ENCODE results near the gene ST7. TPM values are rescaled to one million over a fixed set of nuclear protein-coding genes. Genes with fewer than 3 reads are reported as not detected.

ST7 gene
- total and polyA plus RNA-seq, 2 donors (not counting 1 experiment from before 2014, with no cell fraction given) = 2.3 to 4.6 TPM

DNA sequence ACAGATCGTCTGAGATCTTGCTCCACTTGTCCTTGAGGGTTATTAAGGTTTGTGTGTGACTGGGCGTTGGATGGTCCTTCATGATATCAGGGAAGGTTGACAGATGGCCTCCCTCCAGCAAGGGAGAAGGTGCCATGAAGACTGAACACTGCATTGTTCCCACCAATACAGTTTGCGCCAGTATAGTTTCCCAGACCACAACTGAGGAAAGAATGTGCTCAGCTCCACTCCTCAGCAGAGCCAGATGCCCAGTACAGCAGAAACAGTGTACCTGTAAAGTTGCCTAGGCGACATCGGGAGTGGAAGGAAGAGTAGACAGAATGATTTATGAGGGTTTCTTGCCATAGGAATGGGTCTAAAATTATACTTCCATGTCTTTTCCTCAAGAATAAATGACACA is 137.5 kb downstream of the ST7 start:
- Histone ChIP-seq H3K9me3 (ENCODE audit: control extremely low read depth in 1 of 3, control insufficient read depth in 2 of 3, insufficient read depth in 1 of 3, low read length in 2 of 3) (no peaks in the 10 kb centered on the region), H3K36me3 (replicated peaks in 1 of 2; ENCODE audit: control extremely low read depth in 1 of 2, control insufficient read depth in 1 of 2, extremely low read depth in 1 of 2, insufficient read depth in 2 of 2, low read length in 1 of 2) (no peaks in the 10 kb centered on the region), H3K4me2 (replicated peaks; ENCODE audit: low read depth, low read length, poor library complexity, severe bottlenecking) (no peak overlapping the region), H3K4me3 (ENCODE audit: control extremely low read depth in 1 of 5, extremely low read depth in 1 of 5, insufficient read depth in 1 of 5, low read depth in 2 of 5, low read length in 4 of 5) (no peak overlapping the region), H3K27me3 (replicated peaks in 1 of 4; ENCODE audit: control extremely low read depth in 1 of 4, control insufficient read depth in 3 of 4, insufficient read depth in 4 of 4, low read length in 3 of 4) (no peaks in the 10 kb centered on the region), H3K9ac (ENCODE audit: low read length) (no peak overlapping the region), H4K20me1 (ENCODE audit: control insufficient read depth, insufficient read depth, low read length, poor library complexity, severe bottlenecking) (no peaks in the 10 kb centered on the region), H3K79me2 (ENCODE audit: control insufficient read depth, insufficient read depth, low read length) (no peaks in the 10 kb centered on the region), H3K27ac (ENCODE audit: low read length in 2 of 2) (no peak overlapping the region), H3K4me1 (ENCODE audit: control insufficient read depth in 2 of 2, insufficient read depth in 2 of 2, low read length in 2 of 2) (no peaks in the 10 kb centered on the region), H2AFZ (ENCODE audit: insufficient read depth, low read depth, low read length, poor library complexity, severe bottlenecking) (no peak overlapping the region)
- DNase-seq (no peak), ATAC-seq (ENCODE audit: low read depth) (no peak)
- CTCF ChIA-PET = no interaction called here
- no peak overlapping the region for H3K27ac Mint-ChIP-seq
- H3K27me3 Mint-ChIP-seq = no peaks in the 10 kb centered on the region
- intact Hi-C loops (cut with micrococcal nuclease) = no loop called here
- H3K9me3 Mint-ChIP-seq (ENCODE audit: insufficient read depth) = no peaks in the 10 kb centered on the region
- WGBS (ENCODE audit: insufficient coverage) = 100% methylated on average over 1 of the region's 5 CpGs
- POLR2A ChIA-PET = no interaction called here
- peaks cover 7% of the 10 kb centered on the region for H3K4me1 Mint-ChIP-seq
- no peak overlapping the region for H3K4me3 Mint-ChIP-seq
- TF ChIP-seq, protein P1, sequence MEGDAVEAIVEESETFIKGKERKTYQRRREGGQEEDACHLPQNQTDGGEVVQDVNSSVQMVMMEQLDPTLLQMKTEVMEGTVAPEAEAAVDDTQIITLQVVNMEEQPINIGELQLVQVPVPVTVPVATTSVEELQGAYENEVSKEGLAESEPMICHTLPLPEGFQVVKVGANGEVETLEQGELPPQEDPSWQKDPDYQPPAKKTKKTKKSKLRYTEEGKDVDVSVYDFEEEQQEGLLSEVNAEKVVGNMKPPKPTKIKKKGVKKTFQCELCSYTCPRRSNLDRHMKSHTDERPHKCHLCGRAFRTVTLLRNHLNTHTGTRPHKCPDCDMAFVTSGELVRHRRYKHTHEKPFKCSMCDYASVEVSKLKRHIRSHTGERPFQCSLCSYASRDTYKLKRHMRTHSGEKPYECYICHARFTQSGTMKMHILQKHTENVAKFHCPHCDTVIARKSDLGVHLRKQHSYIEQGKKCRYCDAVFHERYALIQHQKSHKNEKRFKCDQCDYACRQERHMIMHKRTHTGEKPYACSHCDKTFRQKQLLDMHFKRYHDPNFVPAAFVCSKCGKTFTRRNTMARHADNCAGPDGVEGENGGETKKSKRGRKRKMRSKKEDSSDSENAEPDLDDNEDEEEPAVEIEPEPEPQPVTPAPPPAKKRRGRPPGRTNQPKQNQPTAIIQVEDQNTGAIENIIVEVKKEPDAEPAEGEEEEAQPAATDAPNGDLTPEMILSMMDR (IDR thresholded peaks at IDR 0.05) = no peak
- no peak for TF ChIP-seq EZH2 (IDR thresholded peaks at IDR 0.05; ENCODE audit: borderline replicate concordance, insufficient read depth, low read depth, low read length, poor library complexity, severe bottlenecking)

DNA sequence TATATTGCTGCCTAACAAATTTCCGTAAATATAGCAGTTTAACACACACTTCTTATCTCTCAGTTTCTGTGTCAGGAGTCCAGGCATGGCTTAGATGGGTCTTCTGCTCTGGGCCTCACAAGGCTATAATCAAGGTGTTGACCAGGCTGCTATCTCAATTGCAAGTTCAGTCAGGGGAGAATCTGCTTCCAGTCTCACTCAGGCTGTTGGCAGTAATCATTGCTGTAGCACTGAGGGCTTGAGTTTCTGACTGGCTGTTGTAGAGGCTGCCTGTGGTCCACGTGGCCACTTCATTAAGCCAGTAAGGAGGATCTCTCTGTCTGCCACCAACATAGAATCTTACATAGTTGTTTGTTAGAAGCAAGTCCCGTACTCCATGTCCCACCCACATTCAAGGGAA is 138.4 kb downstream of the ST7 start:
- Histone ChIP-seq H3K27me3 (replicated peaks in 1 of 4; ENCODE audit: control extremely low read depth in 1 of 4, control insufficient read depth in 3 of 4, insufficient read depth in 4 of 4, low read length in 3 of 4) (no peaks in the 10 kb centered on the region), H4K20me1 (ENCODE audit: control insufficient read depth, insufficient read depth, low read length, poor library complexity, severe bottlenecking) (no peaks in the 10 kb centered on the region), H3K4me1 (ENCODE audit: control insufficient read depth in 2 of 2, insufficient read depth in 2 of 2, low read length in 2 of 2) (no peaks in the 10 kb centered on the region), H3K9ac (ENCODE audit: low read length) (no peak overlapping the region), H3K4me3 (ENCODE audit: control extremely low read depth in 1 of 5, extremely low read depth in 1 of 5, insufficient read depth in 1 of 5, low read depth in 2 of 5, low read length in 4 of 5) (no peak overlapping the region), H3K27ac (ENCODE audit: low read length in 2 of 2) (no peak overlapping the region), H2AFZ (ENCODE audit: insufficient read depth, low read depth, low read length, poor library complexity, severe bottlenecking) (no peak overlapping the region), H3K36me3 (replicated peaks in 1 of 2; ENCODE audit: control extremely low read depth in 1 of 2, control insufficient read depth in 1 of 2, extremely low read depth in 1 of 2, insufficient read depth in 2 of 2, low read length in 1 of 2) (no peaks in the 10 kb centered on the region), H3K4me2 (replicated peaks; ENCODE audit: low read depth, low read length, poor library complexity, severe bottlenecking) (no peak overlapping the region), H3K9me3 (ENCODE audit: control extremely low read depth in 1 of 3, control insufficient read depth in 2 of 3, insufficient read depth in 1 of 3, low read length in 2 of 3) (no peaks in the 10 kb centered on the region), H3K79me2 (ENCODE audit: control insufficient read depth, insufficient read depth, low read length) (no peaks in the 10 kb centered on the region)
- no peak for TF ChIP-seq EZH2 (IDR thresholded peaks at IDR 0.05; ENCODE audit: borderline replicate concordance, insufficient read depth, low read depth, low read length, poor library complexity, severe bottlenecking)
- TF ChIP-seq, protein P1 (IDR thresholded peaks at IDR 0.05) = no peak
- DNase-seq = no peak
- H3K9me3 Mint-ChIP-seq (ENCODE audit: insufficient read depth) = no peaks in the 10 kb centered on the region
- no peak overlapping the region for H3K27ac Mint-ChIP-seq
- peaks cover 7% of the 10 kb centered on the region for H3K4me1 Mint-ChIP-seq
- ATAC-seq (ENCODE audit: low read depth) = no peak
- no CpG with 5 or more reads among the region's 3 CpGs for WGBS (ENCODE audit: insufficient coverage)
- CTCF ChIA-PET = no interaction called here
- no peaks in the 10 kb centered on the region for H3K27me3 Mint-ChIP-seq
- intact Hi-C loops (cut with micrococcal nuclease) = no loop called here
- no peak overlapping the region for H3K4me3 Mint-ChIP-seq
- POLR2A ChIA-PET = no interaction called here
